Thyroid gland (tissue), 4 donors: ENCODE measurements around the gene SPOCK2.

ENCODE experiments used
- CTCF ChIP-seq, 6 experiments: fragments of 200-600 bp in 3 of 6; fragments of 450-650 bp in 3 of 6; sonication (generic) in 3 of 6; IDR thresholded peaks; one replicate each; pipeline ENCODE4 v1.5.1; 2016 to 2019; ENCODE audit warnings: antibody characterized with exemption in 6 of 6, mild to moderate bottlenecking in 2 of 6, inconsistent platforms in 1 of 6, moderate library complexity in 1 of 6
- POLR2A ChIP-seq, 2 donors: fragments of 450-650 bp; IDR thresholded peaks; one replicate each; pipeline ENCODE4 v1.6.1; 2017; ENCODE audit warnings: antibody characterized with exemption in 2 of 2, mild to moderate bottlenecking in 2 of 2, moderate library complexity in 1 of 2

GRCh38 chr10:72090326-72090725, 2.0 kb upstream of the SPOCK2 start:
- no peak for TF ChIP-seq CTCF (IDR thresholded peaks at IDR 0.05)
- TF ChIP-seq POLR2A (IDR thresholded peaks at IDR 0.05), result no peak
